ENCODE measurements around the gene FRMPD4.

Gene FRMPD4

GRCh38 chrX:12686331-12686730 is 548.1 kb downstream of the FRMPD4 start:
- no peak for DNase-seq

DNA sequence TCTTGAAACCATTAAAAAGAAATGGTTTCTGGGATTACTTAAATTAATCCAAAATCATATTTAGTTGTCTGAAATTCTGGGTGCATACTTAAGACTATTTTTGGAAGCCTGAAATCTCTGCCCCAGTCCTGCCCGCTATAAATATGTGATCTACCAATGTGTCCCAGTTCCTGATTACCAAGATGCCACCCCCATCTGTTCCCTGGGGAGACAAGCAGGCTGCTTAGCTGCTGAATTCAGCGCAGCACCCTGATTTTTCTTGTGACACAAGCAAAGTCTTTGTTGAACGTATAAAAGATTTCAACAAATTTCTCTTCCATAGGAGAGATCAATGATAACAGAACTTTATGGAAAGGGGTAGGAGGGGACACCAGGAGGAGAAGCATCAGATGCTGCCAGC is 552.4 kb downstream of the FRMPD4 start:
- no peak for DNase-seq

DNA sequence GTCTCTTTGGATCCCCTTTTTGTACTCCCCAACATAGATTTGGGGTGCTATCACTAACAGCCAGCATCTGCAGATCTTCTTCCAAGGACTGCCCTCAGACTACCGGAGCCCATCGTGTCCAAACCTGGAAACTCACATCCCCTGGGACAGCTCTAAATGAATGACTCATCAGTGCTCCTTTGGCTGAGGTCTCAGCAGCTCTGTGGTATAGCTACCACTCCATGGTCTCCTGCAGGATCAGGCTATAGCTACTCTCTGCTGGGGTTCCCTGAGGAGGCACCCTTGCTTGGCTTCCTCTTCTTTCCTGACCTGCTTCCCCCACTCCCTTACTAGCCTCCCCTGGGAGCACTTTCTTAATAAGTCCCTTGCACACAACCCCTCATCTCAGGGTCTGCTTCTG is 555.5 kb downstream of the FRMPD4 start:
- DNase-seq, result no peak

- DNase-seq, result peak; percentile 14
Observed at GRCh38 chrX:12700745-12701144, 562.5 kb downstream of the FRMPD4 start.

DNA sequence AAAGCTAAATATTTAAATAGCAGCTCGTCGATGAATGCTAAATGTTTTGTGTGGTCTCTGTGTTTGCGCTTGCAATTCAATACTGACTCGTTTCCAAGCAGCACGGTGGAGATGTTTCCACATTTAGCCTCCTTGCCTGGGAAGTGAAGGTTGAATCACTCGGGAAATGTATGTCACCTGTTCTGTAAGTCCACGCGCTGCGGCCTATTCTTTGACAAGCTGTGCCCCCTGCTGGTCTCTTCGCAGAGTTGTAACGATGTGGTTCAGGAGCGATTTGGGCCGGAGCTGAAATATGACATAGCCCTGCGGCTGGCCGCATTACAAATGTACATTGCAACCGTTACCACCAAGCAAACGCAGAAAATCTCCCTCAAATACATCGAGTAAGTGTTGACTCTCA is 563.4 kb downstream of the FRMPD4 start:
- peak; percentile 71 for DNase-seq

DNA sequence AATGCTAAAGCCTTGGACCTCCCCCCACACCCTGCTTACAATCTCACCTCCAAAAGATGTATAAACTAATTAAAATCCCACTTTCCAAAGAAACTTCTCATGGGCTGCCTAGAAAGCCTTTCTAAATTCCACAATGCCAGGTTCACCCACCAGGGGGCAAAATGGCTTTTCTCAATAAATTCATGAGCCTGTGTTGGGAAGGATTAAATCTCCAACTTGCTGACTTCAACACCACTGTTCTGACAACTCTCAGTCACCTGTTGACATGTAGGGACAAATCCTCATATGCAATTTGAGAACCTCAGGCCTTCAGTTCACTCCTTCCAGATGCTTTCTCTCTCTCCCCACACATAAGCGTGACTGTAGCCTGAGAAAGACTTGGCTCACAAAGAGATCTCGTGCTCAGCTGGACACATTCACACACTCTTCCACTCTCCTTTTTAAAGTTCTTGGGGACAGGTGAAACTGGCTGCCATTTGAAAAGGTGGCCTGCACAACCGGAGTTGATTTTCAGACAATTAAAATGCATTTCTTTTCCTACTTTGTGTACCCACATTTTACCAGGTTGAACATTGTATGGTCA is 564.3 kb downstream of the FRMPD4 start:
- DNase-seq, result no peak

GRCh38 chrX:12704706-12705105 is 566.4 kb downstream of the FRMPD4 start:
- no peak for DNase-seq

DNA sequence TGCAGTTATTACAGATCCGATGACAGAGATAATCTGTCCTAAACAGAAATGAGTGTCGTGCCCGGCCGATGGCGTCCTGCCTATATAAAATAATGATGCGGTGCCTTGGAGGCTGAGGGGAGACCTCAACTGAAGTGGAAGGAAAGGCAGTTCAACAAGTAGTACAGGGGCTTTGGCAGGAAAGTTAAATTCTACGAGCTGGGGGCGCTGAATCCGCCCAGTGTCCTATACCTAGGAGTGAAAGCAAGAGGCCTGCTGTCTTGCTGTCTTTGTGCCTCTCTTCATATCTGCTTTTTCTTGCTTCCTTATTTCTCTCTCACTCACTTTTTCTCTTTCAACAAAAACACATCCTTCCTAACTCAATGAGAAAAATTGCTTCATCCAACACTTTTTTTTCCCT is 570.8 kb downstream of the FRMPD4 start:
- no peak for DNase-seq

GRCh38 chrX:12711435-12712040 is 573.3 kb downstream of the FRMPD4 start:
- DNase-seq, result no peak

GRCh38 chrX:12716574-12716973 is 578.3 kb downstream of the FRMPD4 start:
- no peak for DNase-seq

GRCh38 chrX:12719837-12720236 is 581.6 kb downstream of the FRMPD4 start:
- DNase-seq, result no peak

- DNase-seq, result no peak
Observed at GRCh38 chrX:12721042-12721441, 582.8 kb downstream of the FRMPD4 start.

DNA sequence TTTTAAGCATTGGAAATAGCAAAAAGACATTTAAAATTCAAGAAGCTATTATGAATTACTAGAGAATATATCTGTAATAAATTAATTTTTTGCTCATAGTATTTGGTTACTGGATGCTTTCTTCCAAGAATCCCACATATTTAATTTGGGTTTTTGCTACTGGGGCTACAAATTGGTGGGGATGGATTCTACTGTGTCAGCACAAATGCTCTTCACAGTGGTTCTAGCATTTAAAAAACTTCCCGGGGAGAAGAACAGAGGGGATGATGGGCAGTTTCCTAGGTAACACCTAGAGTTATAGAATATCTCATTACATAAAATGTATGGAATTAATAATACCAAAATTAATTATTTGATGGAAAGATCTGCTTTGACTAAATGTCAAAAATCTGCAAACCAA is 584.0 kb downstream of the FRMPD4 start:
- no peak for DNase-seq

DNA sequence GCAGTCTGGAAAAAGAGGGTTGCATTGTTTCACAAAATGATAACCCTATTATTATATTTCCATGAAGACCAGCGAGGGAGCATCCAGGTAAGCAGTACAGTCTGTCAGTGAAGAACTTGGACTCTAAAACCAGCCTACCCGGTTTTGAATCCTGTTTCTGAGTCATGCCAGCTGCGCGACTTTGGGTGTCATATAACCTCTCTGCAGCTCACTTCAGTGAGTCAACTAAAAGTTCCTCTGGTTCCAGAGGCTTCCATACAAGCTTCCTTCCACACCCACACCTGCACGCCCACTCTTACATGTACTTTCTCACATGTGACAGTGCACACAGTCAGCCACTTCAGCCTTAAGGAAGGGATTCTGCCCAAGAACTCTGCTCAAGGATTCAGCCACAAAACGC is 603.1 kb downstream of the FRMPD4 start:
- DNase-seq, result no peak

GRCh38 chrX:12747433-12747832 is 609.2 kb downstream of the FRMPD4 start:
- no peak for DNase-seq

- no peak for DNase-seq
Observed at GRCh38 chrX:12751887-12752286, 613.6 kb downstream of the FRMPD4 start.

GRCh38 chrX:12753366-12753765 is 615.1 kb downstream of the FRMPD4 start:
- DNase-seq, result no peak

DNA sequence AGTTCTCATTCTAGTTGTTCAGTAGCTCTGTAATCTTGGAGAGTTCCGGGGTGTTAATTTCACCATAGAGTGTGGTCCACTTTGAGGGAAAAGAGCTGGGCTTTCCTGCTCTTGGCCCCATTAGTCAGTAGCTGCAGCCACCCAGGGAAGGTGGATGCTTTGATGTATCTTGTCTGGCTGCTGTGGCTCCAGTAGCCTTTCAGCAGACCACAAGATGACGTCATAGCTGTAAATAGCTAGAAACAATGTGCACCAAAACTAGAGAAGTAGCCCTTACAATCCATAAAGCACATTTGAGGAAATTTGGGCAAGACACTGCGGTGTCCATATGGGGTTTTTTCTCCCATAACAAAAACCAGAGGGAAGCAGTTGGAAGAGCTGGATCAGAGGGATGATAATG is 620.0 kb downstream of the FRMPD4 start:
- DNase-seq, result no peak

DNA sequence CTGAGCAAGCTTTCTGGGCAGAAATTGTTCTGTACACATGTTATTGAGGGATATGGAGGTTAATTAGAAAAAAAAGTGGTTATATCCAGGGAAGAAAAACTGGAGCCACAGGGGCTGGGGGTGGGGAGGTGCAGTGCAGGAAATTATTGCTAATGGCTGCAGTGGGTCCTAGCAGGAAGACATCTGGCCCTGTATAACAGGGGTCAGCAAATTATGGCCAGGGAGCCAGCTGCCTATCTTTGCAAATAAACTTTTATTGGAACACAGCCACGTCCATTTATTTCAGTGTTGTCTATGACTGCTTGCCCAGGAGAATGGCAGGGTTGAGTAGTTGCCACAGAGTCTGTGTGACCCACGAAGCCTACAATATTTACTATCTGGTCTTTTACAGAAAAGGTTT is 629.6 kb downstream of the FRMPD4 start:
- no peak for DNase-seq

GRCh38 chrX:12768491-12768890 is 630.2 kb downstream of the FRMPD4 start:
- DNase-seq, result no peak

GRCh38 chrX:12770440-12770839 is 632.2 kb downstream of the FRMPD4 start:
- no peak for DNase-seq

GRCh38 chrX:12771445-12772069 is 633.3 kb downstream of the FRMPD4 start:
- DNase-seq, result no peak
